GM12872 (cell line): ENCODE measurements around the gene CCNQ.

ENCODE experiments used
- TF ChIP-seq, protein P1 (sequence below): IDR thresholded peaks from 3 replicates; pipeline ENCODE4 v1.5.1; 2011; ENCODE audit warnings: low read depth, mild to moderate bottlenecking, low read length, moderate library complexity; ENCODE audit not compliant: insufficient read depth

Gene CCNQ

DNA sequence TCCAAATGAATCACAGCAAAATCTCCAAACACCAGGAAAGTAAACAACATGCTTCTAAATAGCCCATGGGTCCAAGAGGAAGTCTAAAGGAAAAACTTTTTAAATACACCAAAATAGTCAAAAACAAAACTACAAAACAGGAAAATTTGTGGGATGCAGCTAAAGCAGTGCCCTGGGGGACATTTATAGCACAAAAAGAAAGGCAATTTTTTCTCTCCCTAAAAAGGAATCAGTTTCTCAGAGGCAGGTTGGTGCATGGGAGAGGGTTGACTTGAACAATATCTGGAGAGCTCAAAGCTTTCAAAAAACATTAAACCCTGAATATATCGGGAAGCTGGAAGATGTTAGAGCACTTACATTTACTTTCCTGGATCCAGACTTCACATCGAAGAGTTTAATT lies 32.4 kb upstream of the CCNQ start:
- TF ChIP-seq, protein P1, sequence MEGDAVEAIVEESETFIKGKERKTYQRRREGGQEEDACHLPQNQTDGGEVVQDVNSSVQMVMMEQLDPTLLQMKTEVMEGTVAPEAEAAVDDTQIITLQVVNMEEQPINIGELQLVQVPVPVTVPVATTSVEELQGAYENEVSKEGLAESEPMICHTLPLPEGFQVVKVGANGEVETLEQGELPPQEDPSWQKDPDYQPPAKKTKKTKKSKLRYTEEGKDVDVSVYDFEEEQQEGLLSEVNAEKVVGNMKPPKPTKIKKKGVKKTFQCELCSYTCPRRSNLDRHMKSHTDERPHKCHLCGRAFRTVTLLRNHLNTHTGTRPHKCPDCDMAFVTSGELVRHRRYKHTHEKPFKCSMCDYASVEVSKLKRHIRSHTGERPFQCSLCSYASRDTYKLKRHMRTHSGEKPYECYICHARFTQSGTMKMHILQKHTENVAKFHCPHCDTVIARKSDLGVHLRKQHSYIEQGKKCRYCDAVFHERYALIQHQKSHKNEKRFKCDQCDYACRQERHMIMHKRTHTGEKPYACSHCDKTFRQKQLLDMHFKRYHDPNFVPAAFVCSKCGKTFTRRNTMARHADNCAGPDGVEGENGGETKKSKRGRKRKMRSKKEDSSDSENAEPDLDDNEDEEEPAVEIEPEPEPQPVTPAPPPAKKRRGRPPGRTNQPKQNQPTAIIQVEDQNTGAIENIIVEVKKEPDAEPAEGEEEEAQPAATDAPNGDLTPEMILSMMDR = no peak

DNA sequence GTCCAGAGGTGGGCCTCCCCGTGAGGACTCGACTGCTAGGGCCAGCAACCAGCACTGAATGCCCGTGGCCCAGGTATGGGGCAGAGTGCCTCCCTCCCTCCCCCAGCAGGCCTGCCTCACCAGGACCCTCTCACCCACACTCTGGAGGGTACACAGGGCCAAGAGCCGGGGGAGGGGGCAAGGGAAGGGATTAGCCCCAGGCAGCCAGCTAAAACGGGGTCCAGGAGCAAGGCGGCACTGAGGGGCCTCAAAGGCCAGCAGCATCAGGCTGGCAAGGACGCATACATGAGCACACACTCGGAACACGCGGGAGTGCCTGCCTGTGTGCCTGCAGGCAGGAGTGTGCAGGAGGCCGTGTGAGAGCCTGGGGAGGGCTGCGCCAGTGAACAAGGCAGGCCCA lies 29.7 kb upstream of the CCNQ start:
- TF ChIP-seq, protein P1 = no peak

- TF ChIP-seq, protein P1 = no peak
Observed at GRCh38 chrX:153628129-153628528, 29.2 kb upstream of the CCNQ start.

- TF ChIP-seq, protein P1 = no peak
Observed at GRCh38 chrX:153627675-153628111, 28.8 kb upstream of the CCNQ start.

DNA sequence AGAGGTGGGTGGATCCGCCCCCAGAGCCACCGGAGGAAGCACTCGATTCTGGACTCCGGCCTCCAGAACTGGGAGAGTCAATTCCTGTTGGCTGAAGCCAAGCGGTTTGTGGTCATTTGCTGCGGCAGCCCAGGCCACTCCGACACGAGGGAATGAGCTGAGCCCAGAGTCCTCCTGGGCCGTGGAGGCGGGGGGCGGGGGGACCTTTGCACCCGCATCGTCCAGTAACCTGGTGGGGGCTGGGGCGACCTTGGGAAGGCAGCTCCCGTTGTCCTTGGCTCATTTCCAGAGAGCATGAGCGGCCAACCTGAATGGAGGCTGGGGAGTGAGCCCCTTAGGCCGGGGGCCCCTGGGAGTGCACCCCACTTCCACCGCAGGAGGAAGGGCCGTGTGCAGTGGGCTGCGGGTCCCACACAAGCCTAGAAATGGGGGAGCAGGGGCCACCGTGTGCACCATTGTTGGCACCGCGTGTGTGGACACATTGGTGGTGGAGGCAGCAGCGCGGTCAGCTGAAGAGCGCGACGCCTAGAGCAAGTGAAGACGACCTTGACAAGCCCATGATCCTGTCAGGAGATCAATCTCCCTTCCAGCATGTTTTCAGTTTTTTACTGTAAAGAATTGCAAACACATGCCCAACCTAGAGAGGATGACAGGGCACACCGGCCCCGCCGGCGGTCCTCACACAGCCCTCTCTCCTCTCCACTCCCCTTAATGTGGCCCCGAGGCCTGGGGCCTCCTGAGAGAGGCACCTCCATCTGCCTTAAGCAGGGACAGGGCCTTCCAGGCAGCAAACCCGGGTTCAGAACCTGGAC lies 28.1 kb upstream of the CCNQ start:
- TF ChIP-seq, protein P1 = no peak

- TF ChIP-seq, protein P1 = no peak
Observed at GRCh38 chrX:153626025-153626633, 27.2 kb upstream of the CCNQ start.

GRCh38 chrX:153625271-153626024 lies 26.5 kb upstream of the CCNQ start:
- TF ChIP-seq, protein P1 = no peak
